Endothelial cell of umbilical vein (primary cell): ENCODE results near the gene ZIC4.

Experiments
- CTCF ChIP-seq, 2 donors: IDR thresholded peaks; 1 replicate in 1 of 2; 2 replicates in 1 of 2; pipeline ENCODE4 v1.5.1; 2011; ENCODE audit warnings: low read length in 2 of 2, mild to moderate bottlenecking in 2 of 2, moderate library complexity in 2 of 2, control low read depth in 1 of 2, inconsistent platforms in 1 of 2, low read depth in 1 of 2; ENCODE audit not compliant: insufficient read depth in 1 of 2; ENCODE audit errors: extremely low read depth in 1 of 2
- MYC ChIP-seq: IDR thresholded peaks from one replicate; pipeline ENCODE4 v1.6.1; 2011; ENCODE audit warnings: mild to moderate bottlenecking, low read depth, low read length

DNA sequence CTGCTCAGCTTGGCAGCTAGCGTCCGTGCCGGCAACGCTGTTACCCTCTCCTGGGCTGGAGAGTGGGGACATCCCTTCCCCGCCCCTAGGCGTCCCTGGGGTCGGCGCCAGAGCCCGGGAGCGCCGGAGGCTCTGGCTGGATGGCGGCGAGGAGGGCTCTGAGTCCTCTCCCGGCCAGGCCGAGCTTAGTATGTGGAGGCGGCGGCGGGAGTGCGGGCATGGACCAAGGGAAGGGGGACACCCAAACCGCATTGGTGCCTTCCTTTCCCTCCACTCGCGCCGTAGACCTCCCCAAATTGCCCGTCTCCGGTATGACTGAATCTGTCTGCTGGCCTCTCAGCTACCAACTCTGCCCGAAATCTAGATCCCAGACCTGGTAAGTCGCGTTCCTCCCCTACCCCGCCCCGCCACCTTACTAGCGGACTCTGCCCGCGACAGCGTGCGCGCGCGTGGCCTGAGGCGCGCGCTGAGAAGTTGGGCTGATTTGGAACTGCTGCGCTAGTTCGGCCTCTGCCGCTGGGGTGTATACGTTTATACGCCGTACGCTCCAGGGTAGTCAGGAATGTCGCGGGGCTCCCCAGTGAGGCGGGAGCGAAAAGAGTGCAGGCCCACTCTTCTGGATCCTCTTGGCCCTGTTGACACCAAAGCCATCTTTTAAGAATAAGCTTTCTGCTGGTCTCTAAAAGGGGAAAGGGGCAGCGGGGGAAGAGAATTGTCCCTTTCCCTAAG lies 15.0 kb upstream of the ZIC4 start:
- TF ChIP-seq CTCF (IDR thresholded peaks at IDR 0.05; ENCODE audit: extremely low read depth in 1 of 2, insufficient read depth in 1 of 2, low read depth in 1 of 2, low read length in 2 of 2), result no peak
- TF ChIP-seq MYC, result no peak
